HG03108 (cell line): ENCODE data around the gene LRP11.
A peak's percentile ranks its signal among the peaks of the same experiment; 100 is the strongest.
"Not testable (repeated sequence)": the region's sequence is repeated elsewhere in the genome, so short reads cannot be mapped to it uniquely, and the experiment has no call there.

Source experiments
- ATAC-seq: cut with Tn5 transposase; IDR thresholded peaks from one replicate; pipeline ENCODE4 v1.9.1; 2021; ENCODE audit warnings: moderate library complexity; ENCODE audit not compliant: unreplicated experiment

LRP11 gene

GRCh38 chr6:149863698-149864577 is at the start of gene LRP11:
TSS of gene LRP11 (minus strand) at chr6:149864359. CDS start at chr6:149864020, 339 bp downstream.
- ATAC-seq: peak; percentile 77

GRCh38 chr6:149913540-149914240 is 49.5 kb upstream of the LRP11 start:
- no peak for ATAC-seq

GRCh38 chr6:149913085-149913484 is 48.9 kb upstream of the LRP11 start:
- no peak for ATAC-seq

- not testable (repeated sequence) for ATAC-seq
These were observed 48.5 kb upstream of the LRP11 start for GRCh38 chr6:149912680-149913079.

- ATAC-seq: no peak
These were observed 46.6 kb upstream of the LRP11 start for GRCh38 chr6:149910721-149911151.

GRCh38 chr6:149909701-149910470 is 45.7 kb upstream of the LRP11 start:
- ATAC-seq: no peak

GRCh38 chr6:149908480-149908879 is 44.3 kb upstream of the LRP11 start:
- ATAC-seq: not testable (repeated sequence)

- no peak for ATAC-seq
These were observed 43.2 kb upstream of the LRP11 start for GRCh38 chr6:149907317-149907716.

GRCh38 chr6:149906405-149906804 is 42.2 kb upstream of the LRP11 start:
- ATAC-seq: no peak

GRCh38 chr6:149905911-149906371 is 41.8 kb upstream of the LRP11 start:
- ATAC-seq: no peak

GRCh38 chr6:149905371-149905910 is 41.3 kb upstream of the LRP11 start:
- no peak for ATAC-seq

- ATAC-seq: no peak
These were observed 40.7 kb upstream of the LRP11 start for GRCh38 chr6:149904661-149905370.

GRCh38 chr6:149903938-149904611 is 39.9 kb upstream of the LRP11 start:
- ATAC-seq: no peak

GRCh38 chr6:149901444-149902140 is 37.4 kb upstream of the LRP11 start:
- no peak for ATAC-seq

- no peak for ATAC-seq
These were observed 36.7 kb upstream of the LRP11 start for GRCh38 chr6:149900620-149901443.

GRCh38 chr6:149899926-149900619 is 35.9 kb upstream of the LRP11 start:
- ATAC-seq: no peak

- no peak for ATAC-seq
These were observed 35.3 kb upstream of the LRP11 start for GRCh38 chr6:149899486-149899885.

- no peak for ATAC-seq
These were observed 34.8 kb upstream of the LRP11 start for GRCh38 chr6:149898966-149899365.
